Measurements from ENCODE around the gene EFNA4. TPM values are rescaled to one million over a fixed set of nuclear protein-coding genes. Genes with fewer than 3 reads are reported as not detected.

The EFNA4 gene
- total and polyA plus RNA-seq, 9 of the 15 experiments (the other 6 are each of a cell fraction or from before 2014, with no cell fraction given): 0.68 to 7.4 (median 6.1) TPM

DNA sequence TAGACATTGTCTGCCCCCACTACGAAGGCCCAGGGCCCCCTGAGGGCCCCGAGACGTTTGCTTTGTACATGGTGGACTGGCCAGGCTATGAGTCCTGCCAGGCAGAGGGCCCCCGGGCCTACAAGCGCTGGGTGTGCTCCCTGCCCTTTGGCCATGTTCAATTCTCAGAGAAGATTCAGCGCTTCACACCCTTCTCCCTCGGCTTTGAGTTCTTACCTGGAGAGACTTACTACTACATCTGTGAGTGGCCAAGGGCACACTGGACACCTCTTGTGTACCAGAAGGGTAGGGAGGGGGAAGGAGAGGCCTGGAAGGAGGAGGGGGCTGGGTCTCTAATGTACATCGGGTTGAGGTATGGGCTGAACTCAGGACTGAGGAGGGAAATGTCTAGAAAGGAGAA is 3.2 kb downstream of the EFNA4 start (continued):
- TF ChIP-seq, protein P1, sequence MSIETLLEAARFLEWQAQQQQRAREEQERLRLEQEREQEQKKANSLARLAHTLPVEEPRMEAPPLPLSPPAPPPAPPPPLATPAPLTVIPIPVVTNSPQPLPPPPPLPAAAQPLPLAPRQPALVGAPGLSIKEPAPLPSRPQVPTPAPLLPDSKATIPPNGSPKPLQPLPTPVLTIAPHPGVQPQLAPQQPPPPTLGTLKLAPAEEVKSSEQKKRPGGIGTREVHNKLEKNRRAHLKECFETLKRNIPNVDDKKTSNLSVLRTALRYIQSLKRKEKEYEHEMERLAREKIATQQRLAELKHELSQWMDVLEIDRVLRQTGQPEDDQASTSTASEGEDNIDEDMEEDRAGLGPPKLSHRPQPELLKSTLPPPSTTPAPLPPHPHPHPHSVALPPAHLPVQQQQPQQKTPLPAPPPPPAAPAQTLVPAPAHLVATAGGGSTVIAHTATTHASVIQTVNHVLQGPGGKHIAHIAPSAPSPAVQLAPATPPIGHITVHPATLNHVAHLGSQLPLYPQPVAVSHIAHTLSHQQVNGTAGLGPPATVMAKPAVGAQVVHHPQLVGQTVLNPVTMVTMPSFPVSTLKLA (conservative IDR thresholded peaks at IDR 0.05): no peak
- no peak for TF ChIP-seq HCFC1 (IDR thresholded peaks at IDR 0.05; ENCODE audit: low read depth, low read length)
- TF ChIP-seq, protein P2, sequence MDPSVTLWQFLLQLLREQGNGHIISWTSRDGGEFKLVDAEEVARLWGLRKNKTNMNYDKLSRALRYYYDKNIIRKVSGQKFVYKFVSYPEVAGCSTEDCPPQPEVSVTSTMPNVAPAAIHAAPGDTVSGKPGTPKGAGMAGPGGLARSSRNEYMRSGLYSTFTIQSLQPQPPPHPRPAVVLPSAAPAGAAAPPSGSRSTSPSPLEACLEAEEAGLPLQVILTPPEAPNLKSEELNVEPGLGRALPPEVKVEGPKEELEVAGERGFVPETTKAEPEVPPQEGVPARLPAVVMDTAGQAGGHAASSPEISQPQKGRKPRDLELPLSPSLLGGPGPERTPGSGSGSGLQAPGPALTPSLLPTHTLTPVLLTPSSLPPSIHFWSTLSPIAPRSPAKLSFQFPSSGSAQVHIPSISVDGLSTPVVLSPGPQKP (CRISPR knock-in tag; IDR thresholded peaks at IDR 0.05): no peak
- no peak for TF ChIP-seq ASH1L (IDR thresholded peaks at IDR 0.05; ENCODE audit: borderline replicate concordance, low read depth, partially characterized antibody)
- TF ChIP-seq, protein P3, sequence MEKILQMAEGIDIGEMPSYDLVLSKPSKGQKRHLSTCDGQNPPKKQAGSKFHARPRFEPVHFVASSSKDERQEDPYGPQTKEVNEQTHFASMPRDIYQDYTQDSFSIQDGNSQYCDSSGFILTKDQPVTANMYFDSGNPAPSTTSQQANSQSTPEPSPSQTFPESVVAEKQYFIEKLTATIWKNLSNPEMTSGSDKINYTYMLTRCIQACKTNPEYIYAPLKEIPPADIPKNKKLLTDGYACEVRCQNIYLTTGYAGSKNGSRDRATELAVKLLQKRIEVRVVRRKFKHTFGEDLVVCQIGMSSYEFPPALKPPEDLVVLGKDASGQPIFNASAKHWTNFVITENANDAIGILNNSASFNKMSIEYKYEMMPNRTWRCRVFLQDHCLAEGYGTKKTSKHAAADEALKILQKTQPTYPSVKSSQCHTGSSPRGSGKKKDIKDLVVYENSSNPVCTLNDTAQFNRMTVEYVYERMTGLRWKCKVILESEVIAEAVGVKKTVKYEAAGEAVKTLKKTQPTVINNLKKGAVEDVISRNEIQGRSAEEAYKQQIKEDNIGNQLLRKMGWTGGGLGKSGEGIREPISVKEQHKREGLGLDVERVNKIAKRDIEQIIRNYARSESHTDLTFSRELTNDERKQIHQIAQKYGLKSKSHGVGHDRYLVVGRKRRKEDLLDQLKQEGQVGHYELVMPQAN (IDR thresholded peaks at IDR 0.05; ENCODE audit: borderline replicate concordance): no peak
- TF ChIP-seq, protein P4, sequence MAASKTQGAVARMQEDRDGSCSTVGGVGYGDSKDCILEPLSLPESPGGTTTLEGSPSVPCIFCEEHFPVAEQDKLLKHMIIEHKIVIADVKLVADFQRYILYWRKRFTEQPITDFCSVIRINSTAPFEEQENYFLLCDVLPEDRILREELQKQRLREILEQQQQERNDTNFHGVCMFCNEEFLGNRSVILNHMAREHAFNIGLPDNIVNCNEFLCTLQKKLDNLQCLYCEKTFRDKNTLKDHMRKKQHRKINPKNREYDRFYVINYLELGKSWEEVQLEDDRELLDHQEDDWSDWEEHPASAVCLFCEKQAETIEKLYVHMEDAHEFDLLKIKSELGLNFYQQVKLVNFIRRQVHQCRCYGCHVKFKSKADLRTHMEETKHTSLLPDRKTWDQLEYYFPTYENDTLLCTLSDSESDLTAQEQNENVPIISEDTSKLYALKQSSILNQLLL (CRISPR knock-in tag; IDR thresholded peaks at IDR 0.05; ENCODE audit: borderline replicate concordance): no peak
- TF ChIP-seq NR2C2 (CRISPR knock-in tag; IDR thresholded peaks at IDR 0.05): no peak
- TF ChIP-seq NR2C2 (tag; IDR thresholded peaks at IDR 0.05): no peak
- TF ChIP-seq ZNF75A (CRISPR knock-in tag; IDR thresholded peaks at IDR 0.05): no peak
- TF ChIP-seq BCL6 (CRISPR knock-in tag; IDR thresholded peaks at IDR 0.05): no peak
- TF ChIP-seq, protein P5, sequence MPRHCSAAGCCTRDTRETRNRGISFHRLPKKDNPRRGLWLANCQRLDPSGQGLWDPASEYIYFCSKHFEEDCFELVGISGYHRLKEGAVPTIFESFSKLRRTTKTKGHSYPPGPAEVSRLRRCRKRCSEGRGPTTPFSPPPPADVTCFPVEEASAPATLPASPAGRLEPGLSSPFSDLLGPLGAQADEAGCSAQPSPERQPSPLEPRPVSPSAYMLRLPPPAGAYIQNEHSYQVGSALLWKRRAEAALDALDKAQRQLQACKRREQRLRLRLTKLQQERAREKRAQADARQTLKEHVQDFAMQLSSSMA (CRISPR knock-in tag; IDR thresholded peaks at IDR 0.05): no peak
- TF ChIP-seq ZNF766 (CRISPR knock-in tag; conservative IDR thresholded peaks at IDR 0.05): no peak

Measured in K562 (cell line).